Heart left ventricle (tissue), 16 donors: ENCODE data around the gene SRGAP1. TPM values are rescaled to one million over a fixed set of nuclear protein-coding genes. Genes with fewer than 3 reads are reported as not detected.

Experiments
- ATAC-seq, 4 donors: fragments of 200-7000 bp; cut with Tn5 transposase; one replicate each; pipeline ENCODE4 v1.9.1; 2020 to 2022; ENCODE audit warnings: moderate library complexity in 4 of 4, mild to moderate bottlenecking in 3 of 4, moderate number of reproducible peaks in 1 of 4
- DNase-seq, 5 donors: peaks; one replicate each; pipeline ENCODE4 v3.0.0-alpha.2; 2020
- H3K27ac ChIP-seq, 12 donors: fragments of 200-600 bp; sonication (generic) in 4 of 12; one replicate each; pipeline versions ENCODE4 v1.5.0 to v1.8.0; 2016 to 2022; ENCODE audit warnings: mild to moderate bottlenecking in 2 of 12
- H3K27me3 ChIP-seq, 9 donors: fragments of 200-600 bp; sonication (generic) in 2 of 9; one replicate each; pipeline versions ENCODE4 v1.5.1 to v1.8.0; 2016 to 2022; ENCODE audit warnings: mild to moderate bottlenecking in 3 of 9
- H3K36me3 ChIP-seq, 9 donors: fragments of 200-600 bp; sonication (generic) in 2 of 9; one replicate each; pipeline versions ENCODE4 v1.5.0 to v1.8.0; 2018 to 2022; ENCODE audit warnings: mild to moderate bottlenecking in 2 of 9
- H3K4me1 ChIP-seq, 12 donors: fragments of 200-600 bp; sonication (generic) in 4 of 12; one replicate each; pipeline versions ENCODE4 v1.5.0 to v1.8.0; 2016 to 2022; ENCODE audit warnings: mild to moderate bottlenecking in 3 of 12
- H3K4me3 ChIP-seq, 12 donors: fragments of 200-600 bp; sonication (generic) in 4 of 12; one replicate each; pipeline versions ENCODE4 v1.5.0 to v1.8.0; 2017 to 2022; ENCODE audit warnings: mild to moderate bottlenecking in 9 of 12, moderate library complexity in 4 of 12
- H3K9me3 ChIP-seq, 12 donors: fragments of 200-600 bp; sonication (generic) in 4 of 12; one replicate each; pipeline versions ENCODE4 v1.5.0 to v1.8.0; 2016 to 2022; ENCODE audit warnings: mild to moderate bottlenecking in 1 of 12
- CTCF ChIP-seq, 12 donors: fragments of 200-600 bp; sonication (generic) in 4 of 12; IDR thresholded peaks; one replicate each; pipeline versions ENCODE4 v1.5.0 to v1.8.0; 2018 to 2022; ENCODE audit warnings: antibody characterized with exemption in 12 of 12, mild to moderate bottlenecking in 5 of 12
- POLR2A ChIP-seq, 2 donors: fragments of 450-650 bp; IDR thresholded peaks; one replicate each; pipeline ENCODE4 v1.6.1; 2017; ENCODE audit warnings: antibody characterized with exemption in 2 of 2, mild to moderate bottlenecking in 2 of 2, moderate library complexity in 2 of 2
- WGBS, 4 donors: extraction: QIAGEN DNeasy Blood & Tissue Kit in 2 of 4; methylation state at CpG; one replicate each; pipeline versions ENCODE4 v1.1.5 to v1.1.7; 2013 to 2018; 5-methylcytosine and 5-hydroxymethylcytosine counted together
- intact Hi-C, 10 donors: fragments of 100-400 bp; cut with DNase I; formaldehyde crosslinking; loops; one replicate each; pipeline versions ENCODE4 v1.11.1 to v1.14.2; 2022
- polyA plus RNA-seq, 2 donors: library from polyadenylated mRNA; stranded (reverse); fragments of 200-250 nt; gene quantifications; one replicate each; pipeline ENCODE4 v1.2.3, GENCODE V29; 2013
- total RNA-seq, 9 donors: library from RNA; depleted of rRNA in 2 of 9; stranded (reverse); fragments of >200 nt in 2 of 9; fragmentation: NEBNext Ultra II Directional in 3 of 9; extraction: Animal tissue kit (Norgen Biotek cat#: 25700) in 3 of 9; gene quantifications; one replicate each; pipeline versions ENCODE4 v1.1.0 to v1.2.4, GENCODE V29; 2016 to 2023
- donor health status: ischemic (EF 13 %, LVEDD 7.1; RV severe dilation, severe dysfunction).
- donor health status: healthy with polysubstance abuse.
- donor health status: DM: no; HTN: yes; CAD: no.
- donor health status: DM: no; HTN: no; CAD: no.
- donor health status: ischemic (EF 25% LVEDD 6.9; RV normal size, moderate dysfunction).
- donor health status: ischemic (EF 25% LVEDD 5.7; RV mildly dilated, moderate dysfunction).
- donor health status: healthy.
- donor health status: DM: yes; HTN: yes; CAD: no.
- donor health status: ischemic (EF 35%, LVEDD 5.7; RV mildly dilated, moderate dysfunction).
- donor health status: nonischemic (EF 11% LVEDD 7.7; RV severe dilation, severe dysfunction).
- donor health status: DM: yes; HTN: yes; CAD: no.
- donor health status: PGD.
- donor health status: ischemic (EF 29% LVEDD 5.4; RV normal size, mild dysfunction).
- donor health status: nonischemic (EF 23%, LVEDD 6.1; RV moderate dilation, normal function).

SRGAP1 gene
- total and polyA plus RNA-seq, 11 donors: 1.3 to 10.6 (median 4.5) TPM

GRCh38 chr12:64122995-64123394, 278.5 kb downstream of the SRGAP1 start:
- no peak for DNase-seq
- ATAC-seq: no peak

GRCh38 chr12:64123448-64123847, 278.9 kb downstream of the SRGAP1 start:
- no peak for ATAC-seq
- no peaks in the 10 kb centered on the region for H3K27me3 ChIP-seq
- intact Hi-C loops: no loop called here
- no peak overlapping the region for H3K27ac ChIP-seq
- H3K9me3 ChIP-seq: no peaks in the 10 kb centered on the region
- H3K36me3 ChIP-seq: peaks cover 0 to 32% (median 11%) of the 10 kb centered on the region in 9 donors
- 93 to 100% (median 97%) methylated on average over 1 of the region's 1 CpG for WGBS, 4 donors
- no peak for DNase-seq
- H3K4me1 ChIP-seq: no peaks in the 10 kb centered on the region
- no peak overlapping the region for H3K4me3 ChIP-seq
- TF ChIP-seq CTCF (IDR thresholded peaks at IDR 0.05) (no peak), POLR2A (IDR thresholded peaks at IDR 0.05) (no peak)

More at GRCh38 chr12:64122995-64123394, 278.5 kb downstream of the SRGAP1 start:
- 81 to 93% (median 89%) methylated on average over 2 of the region's 2 CpGs for WGBS, 4 donors
- no peak overlapping the region for H3K27ac ChIP-seq
- no peaks in the 10 kb centered on the region for H3K27me3 ChIP-seq
- no peak overlapping the region for H3K4me3 ChIP-seq
- H3K36me3 ChIP-seq: peaks cover 0 to 28% (median 7%) of the 10 kb centered on the region in 9 donors
- intact Hi-C loops: no loop called here
- H3K4me1 ChIP-seq: no peaks in the 10 kb centered on the region
- TF ChIP-seq POLR2A (IDR thresholded peaks at IDR 0.05) (no peak), CTCF (IDR thresholded peaks at IDR 0.05) (no peak)
- H3K9me3 ChIP-seq: no peaks in the 10 kb centered on the region

- DNase-seq (no peak), ATAC-seq (no peak)
- Histone ChIP-seq H3K9me3 (no peaks in the 10 kb centered on the region), H3K27ac (no peak overlapping the region), H3K4me3 (no peak overlapping the region), H3K4me1 (no peaks in the 10 kb centered on the region), H3K36me3 (peaks cover 0 to 41% (median 23%) of the 10 kb centered on the region in 9 donors), H3K27me3 (no peaks in the 10 kb centered on the region)
- no peak for TF ChIP-seq POLR2A (IDR thresholded peaks at IDR 0.05)
- no peak for TF ChIP-seq CTCF (IDR thresholded peaks at IDR 0.05)
- 95 to 100% (median 96%) methylated on average over 3 of the region's 3 CpGs for WGBS, 4 donors
- intact Hi-C loops: no loop called here
Measured at GRCh38 chr12:64124511-64125197, 280.2 kb downstream of the SRGAP1 start.

GRCh38 chr12:64125913-64126312, 281.4 kb downstream of the SRGAP1 start:
- ATAC-seq (no peak), DNase-seq (no peak)
- H3K27me3 ChIP-seq: no peaks in the 10 kb centered on the region
- H3K4me1 ChIP-seq: no peaks in the 10 kb centered on the region
- 75 to 86% (median 81%) methylated on average over 6 of the region's 6 CpGs for WGBS, 4 donors
- TF ChIP-seq POLR2A (IDR thresholded peaks at IDR 0.05) (no peak), CTCF (IDR thresholded peaks at IDR 0.05) (no peak)
- intact Hi-C loops: no loop called here
- H3K27ac ChIP-seq: no peak overlapping the region
- H3K9me3 ChIP-seq: no peaks in the 10 kb centered on the region
- H3K36me3 ChIP-seq: peaks cover 0 to 47% (median 34%) of the 10 kb centered on the region in 9 donors
- H3K4me3 ChIP-seq: no peak overlapping the region
